WERI-Rb-1 (cell line): Measurements from ENCODE around the gene PXK.

Experiments
- DNase-seq: peaks from one replicate; pipeline ENCODE4 v3.0.0-alpha.2; 2020
- H3K27ac ChIP-seq: fragments of 250-450 bp; sonication (Bioruptor Pico); 2 replicates; pipeline ENCODE4 v1.5.1; 2020; ENCODE audit warnings: mild to moderate bottlenecking, moderate library complexity
- H3K27me3 ChIP-seq: fragments of 250-450 bp; sonication (Bioruptor Pico); 2 replicates; pipeline ENCODE4 v1.5.1; 2021; ENCODE audit warnings: mild to moderate bottlenecking, low read depth, moderate library complexity; ENCODE audit not compliant: insufficient read depth, severe bottlenecking
- H3K36me3 ChIP-seq: fragments of 250-450 bp; sonication (Bioruptor Pico); 2 replicates; pipeline ENCODE4 v1.5.1; 2020; ENCODE audit warnings: mild to moderate bottlenecking, moderate library complexity
- H3K4me3 ChIP-seq: 2 replicates; pipeline ENCODE4 v1.5.1; 2011; ENCODE audit warnings: low read depth, mild to moderate bottlenecking, control low read depth, low read length
- H3K9me3 ChIP-seq: fragments of 250-450 bp; sonication (Bioruptor Pico); 2 replicates; pipeline ENCODE4 v1.5.1; 2021; ENCODE audit warnings: mild to moderate bottlenecking, moderate library complexity; ENCODE audit not compliant: severe bottlenecking
- CTCF ChIP-seq: IDR thresholded peaks from 2 replicates; pipeline ENCODE4 v1.5.1; 2011; ENCODE audit warnings: low read depth, mild to moderate bottlenecking, control low read depth, inconsistent platforms, low read length

PXK gene

GRCh38 chr3:58317811-58318210 is 14.9 kb upstream of the PXK start:
- Histone ChIP-seq H3K36me3 (peaks cover 51% of the 10 kb centered on the region), H3K4me3 (no peak overlapping the region)
- TF ChIP-seq CTCF = no peak

GRCh38 chr3:58321791-58322190 is 10.9 kb upstream of the PXK start:
- no peaks in the 10 kb centered on the region for H3K27me3 ChIP-seq
- no peak overlapping the region for H3K4me3 ChIP-seq
- no peaks in the 10 kb centered on the region for H3K9me3 ChIP-seq
- H3K27ac ChIP-seq = no peak overlapping the region
- TF ChIP-seq CTCF = no peak
- no peak for DNase-seq
- H3K36me3 ChIP-seq = peaks cover 16% of the 10 kb centered on the region

More at GRCh38 chr3:58317811-58318210, 14.9 kb upstream of the PXK start:
- no peaks in the 10 kb centered on the region for H3K27me3 ChIP-seq
- no peaks in the 10 kb centered on the region for H3K9me3 ChIP-seq
- DNase-seq = no peak
- no peak overlapping the region for H3K27ac ChIP-seq

GRCh38 chr3:58322793-58323192 is 9.9 kb upstream of the PXK start:
- no peak for DNase-seq
- Histone ChIP-seq H3K9me3 (no peaks in the 10 kb centered on the region), H3K36me3 (peaks cover 6% of the 10 kb centered on the region), H3K4me3 (no peak overlapping the region), H3K27me3 (no peaks in the 10 kb centered on the region), H3K27ac (no peak overlapping the region)
- no peak for TF ChIP-seq CTCF

- Histone ChIP-seq H3K27me3 (no peaks in the 10 kb centered on the region), H3K4me3 (no peak overlapping the region), H3K27ac (no peak overlapping the region), H3K36me3 (peaks cover 2% of the 10 kb centered on the region), H3K9me3 (no peaks in the 10 kb centered on the region)
- no peak for TF ChIP-seq CTCF
- DNase-seq = no peak
Measured at GRCh38 chr3:58323529-58324390, 8.9 kb upstream of the PXK start.

- no peak overlapping the region for H3K4me3 ChIP-seq
- no peaks in the 10 kb centered on the region for H3K9me3 ChIP-seq
- H3K27ac ChIP-seq = no peak overlapping the region
- no peak for TF ChIP-seq CTCF
- H3K27me3 ChIP-seq = no peaks in the 10 kb centered on the region
- no peak for DNase-seq
- peaks cover 2% of the 10 kb centered on the region; the same call in 1 of the 2 replicates for H3K36me3 ChIP-seq
Measured at GRCh38 chr3:58324391-58325390, 8.0 kb upstream of the PXK start.
